ENCODE data around the gene SIPA1L2.

Gene SIPA1L2

DNA sequence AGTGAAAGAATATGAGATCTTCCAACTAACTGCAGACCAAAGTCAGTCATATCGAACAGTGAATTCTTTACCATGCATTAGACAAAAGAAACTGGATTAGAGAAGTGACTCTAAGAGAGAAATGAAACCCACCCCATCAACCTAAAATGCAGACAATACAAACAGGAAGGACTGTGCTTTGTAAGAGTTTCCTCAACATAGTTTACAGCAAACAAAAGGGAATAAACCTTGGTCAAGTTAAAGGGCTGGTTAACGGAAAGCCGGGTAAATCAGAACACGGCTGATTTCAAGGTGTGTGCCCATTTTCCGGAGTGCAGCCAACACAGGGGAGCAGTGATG is 39.2 kb downstream of the SIPA1L2 start:
- DNase-seq (ENCODE audit: low read depth) = no peak
- no peak for TF ChIP-seq CTCF (IDR thresholded peaks at IDR 0.05; ENCODE audit: insufficient read depth, low read depth, low read length, missing control alignments)
- H3K4me3 ChIP-seq (ENCODE audit: low read length) = no peak overlapping the region

- TF ChIP-seq CTCF (IDR thresholded peaks at IDR 0.05; ENCODE audit: insufficient read depth, low read depth, low read length, missing control alignments) = no peak
- DNase-seq (ENCODE audit: low read depth) = peak; percentile 24
- H3K4me3 ChIP-seq (ENCODE audit: low read length) = no peak overlapping the region
Measured at GRCh38 chr1:232589812-232590743, 39.9 kb downstream of the SIPA1L2 start.

DNA sequence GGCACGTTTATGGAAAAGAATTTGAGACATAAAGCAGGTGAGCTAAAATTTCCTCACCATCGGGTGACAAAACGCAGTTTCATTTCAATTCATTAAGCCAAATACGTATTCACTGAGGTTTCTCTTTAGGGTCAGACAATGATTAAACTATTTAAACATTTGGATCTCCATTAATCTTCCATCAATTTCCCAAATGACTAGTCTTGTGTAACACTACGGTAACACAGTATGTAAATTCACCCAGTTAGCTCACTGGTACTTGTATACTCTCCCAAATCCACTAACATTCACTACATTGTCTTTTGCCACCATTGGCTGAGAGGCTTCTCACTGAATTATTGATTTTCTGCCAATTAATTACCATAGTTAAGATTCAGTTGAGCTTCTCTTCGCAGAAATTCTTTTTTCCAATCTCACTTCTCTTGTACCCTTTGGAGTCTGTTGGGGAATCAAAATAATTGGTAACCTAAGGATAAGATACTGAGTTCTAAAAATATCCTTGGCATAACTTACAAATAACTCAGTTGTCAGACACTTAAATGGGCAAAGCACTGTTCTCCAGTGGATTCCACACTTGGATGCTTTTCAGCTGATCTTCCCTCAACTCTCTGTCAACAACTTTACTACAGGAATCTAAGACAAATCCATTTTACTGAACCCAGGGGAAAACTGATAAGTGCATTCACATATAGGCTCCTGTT is 40.7 kb downstream of the SIPA1L2 start:
- TF ChIP-seq CTCF (IDR thresholded peaks at IDR 0.05; ENCODE audit: insufficient read depth, low read depth, low read length, missing control alignments) = no peak
- DNase-seq (ENCODE audit: low read depth) = no peak
- H3K4me3 ChIP-seq (ENCODE audit: low read length) = no peak overlapping the region

DNA sequence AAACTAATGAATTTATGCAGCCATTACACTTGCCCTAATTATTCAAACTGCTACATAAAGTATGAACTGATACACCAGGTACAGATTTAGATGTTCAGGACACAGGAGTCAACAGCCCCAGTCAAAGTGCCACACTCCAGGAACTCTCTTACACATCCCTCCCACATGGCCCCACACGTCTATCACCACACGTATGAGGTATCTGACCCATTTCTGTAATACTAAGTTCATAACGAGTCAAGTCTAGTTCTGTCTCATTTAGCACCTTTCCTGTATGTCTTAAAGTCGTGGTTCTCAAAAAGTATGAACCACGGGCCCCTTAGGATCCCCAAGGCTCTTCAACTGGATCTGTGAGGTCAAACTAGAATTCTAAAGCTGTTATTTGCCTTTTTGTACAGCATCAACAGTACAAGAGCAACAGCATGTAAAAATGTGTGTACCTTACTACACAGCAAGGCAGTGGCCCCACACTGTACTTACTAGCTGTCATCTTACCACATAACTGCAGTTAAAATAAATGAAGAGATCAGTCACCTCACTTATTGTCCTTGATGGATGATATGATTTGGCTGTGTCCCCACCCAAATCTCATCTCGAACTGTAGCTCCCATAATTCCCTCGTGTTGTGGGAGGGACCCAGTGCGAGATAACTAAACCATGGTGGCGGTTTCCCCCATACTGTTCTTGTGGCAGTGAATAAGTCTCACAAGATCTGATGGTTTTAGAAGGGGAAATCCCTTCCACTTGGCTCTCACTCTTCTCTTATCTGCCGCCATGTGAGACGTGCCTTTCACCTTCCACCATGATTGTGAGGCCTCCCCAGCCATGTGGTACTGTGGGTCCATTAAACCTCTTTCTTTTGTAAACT is 42.6 kb downstream of the SIPA1L2 start:
- no peak for DNase-seq (ENCODE audit: low read depth)
- no peak for TF ChIP-seq CTCF (IDR thresholded peaks at IDR 0.05; ENCODE audit: insufficient read depth, low read depth, low read length, missing control alignments)
- no peak overlapping the region for H3K4me3 ChIP-seq (ENCODE audit: low read length)

DNA sequence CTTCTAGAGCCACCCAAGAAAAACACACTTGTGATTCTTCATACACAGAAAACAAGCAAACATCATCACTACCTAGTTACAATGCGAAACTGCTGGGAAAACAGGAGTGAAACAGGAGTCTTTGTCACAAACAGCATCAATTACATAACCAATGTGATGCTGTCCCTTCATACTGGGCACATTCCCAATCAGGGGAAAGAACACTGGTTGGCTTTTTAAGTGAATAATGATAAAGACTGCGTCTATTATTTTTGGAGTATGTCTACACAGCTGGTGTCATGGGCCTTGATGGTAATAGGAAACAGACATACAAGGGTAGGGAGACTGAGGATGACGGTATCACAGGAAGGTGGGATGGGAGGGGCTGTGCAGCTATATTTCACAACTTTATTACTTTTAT is 43.3 kb downstream of the SIPA1L2 start:
- no peak for DNase-seq (ENCODE audit: low read depth)
- TF ChIP-seq CTCF (IDR thresholded peaks at IDR 0.05; ENCODE audit: insufficient read depth, low read depth, low read length, missing control alignments) = no peak
- H3K4me3 ChIP-seq (ENCODE audit: low read length) = no peak overlapping the region

DNA sequence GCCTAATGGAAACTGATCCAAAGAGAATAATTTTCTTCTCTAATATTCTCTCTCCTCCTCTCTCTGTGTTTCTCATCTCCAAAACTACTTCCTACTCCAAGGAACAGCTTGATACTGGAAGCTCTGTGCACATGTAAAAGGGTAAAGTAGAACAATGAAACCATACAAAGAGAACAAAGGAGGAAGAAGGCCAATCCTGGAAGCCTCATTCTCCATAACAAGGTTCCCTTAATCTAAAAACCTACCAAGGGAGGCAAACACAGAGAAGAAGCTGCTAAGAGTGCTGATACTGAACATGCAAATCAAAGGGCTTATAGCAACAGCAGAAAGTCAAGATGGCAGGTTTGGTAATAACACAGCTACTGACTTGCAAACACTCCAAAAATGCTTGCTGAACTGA is 44.4 kb downstream of the SIPA1L2 start:
- TF ChIP-seq CTCF (IDR thresholded peaks at IDR 0.05; ENCODE audit: insufficient read depth, low read depth, low read length, missing control alignments) = no peak
- no peak overlapping the region for H3K4me3 ChIP-seq (ENCODE audit: low read length)
- DNase-seq (ENCODE audit: low read depth) = no peak

Measured in epithelial cell of esophagus (primary cell).